GM19467 (cell line): ENCODE results near the gene VPS36.
"Not testable (repeated sequence)": the region's sequence is repeated elsewhere in the genome, so short reads cannot be mapped to it uniquely, and the experiment has no call there.

ENCODE experiments used
- ATAC-seq: cut with Tn5 transposase; IDR thresholded peaks from one replicate; pipeline ENCODE4 v1.9.1; 2021; ENCODE audit warnings: mild to moderate bottlenecking, moderate library complexity; ENCODE audit not compliant: unreplicated experiment

Gene VPS36

DNA sequence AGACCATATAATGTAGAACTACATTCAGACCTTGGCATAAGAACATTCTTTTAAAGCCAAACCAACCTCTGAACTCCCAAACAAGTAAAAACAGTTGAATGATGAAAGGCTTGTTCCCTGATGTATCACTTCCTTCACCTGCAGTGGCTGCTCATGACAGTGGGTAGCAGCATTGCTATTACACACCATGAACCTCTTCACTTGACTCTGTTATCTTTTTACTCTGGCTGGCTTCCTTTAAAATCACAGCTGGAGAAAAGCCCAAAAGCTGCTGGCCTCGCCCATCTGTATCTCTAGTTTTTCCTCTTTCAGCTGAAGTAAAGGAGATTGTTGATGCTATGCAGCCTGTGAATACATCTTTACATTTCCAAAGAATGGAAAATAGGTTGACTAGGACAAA is 67.1 kb downstream of the VPS36 start:
- no peak for ATAC-seq

GRCh38 chr13:52378312-52378711 is 72.1 kb downstream of the VPS36 start:
- no peak for ATAC-seq

- ATAC-seq: no peak
Measured at GRCh38 chr13:52377898-52378297, 72.5 kb downstream of the VPS36 start.

DNA sequence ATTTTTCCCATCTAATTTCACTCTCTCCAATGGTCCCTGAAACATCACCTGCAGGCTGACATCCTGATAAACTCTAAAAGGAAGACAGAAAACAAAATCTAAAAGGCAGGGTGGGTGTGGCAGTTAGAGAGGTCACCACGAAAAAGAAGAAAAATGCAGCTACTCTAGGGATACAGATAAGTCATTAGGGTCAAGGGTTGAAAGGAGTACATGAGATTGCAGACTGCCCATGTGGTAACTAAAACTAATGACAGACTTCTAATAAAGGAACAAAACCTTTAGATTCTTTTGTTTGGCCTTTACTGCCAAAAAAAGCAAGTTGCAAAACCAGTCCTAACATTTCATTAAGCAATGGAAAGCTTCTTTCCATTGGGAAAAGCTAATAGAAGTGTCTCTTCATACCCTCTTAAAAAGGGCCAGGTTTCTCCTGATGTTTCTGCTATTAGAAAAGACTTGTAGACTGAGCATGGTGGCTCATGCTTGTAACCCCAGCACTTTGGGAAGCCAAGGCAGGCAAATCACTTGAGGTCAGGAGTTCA is 75.5 kb downstream of the VPS36 start:
- no peak for ATAC-seq

DNA sequence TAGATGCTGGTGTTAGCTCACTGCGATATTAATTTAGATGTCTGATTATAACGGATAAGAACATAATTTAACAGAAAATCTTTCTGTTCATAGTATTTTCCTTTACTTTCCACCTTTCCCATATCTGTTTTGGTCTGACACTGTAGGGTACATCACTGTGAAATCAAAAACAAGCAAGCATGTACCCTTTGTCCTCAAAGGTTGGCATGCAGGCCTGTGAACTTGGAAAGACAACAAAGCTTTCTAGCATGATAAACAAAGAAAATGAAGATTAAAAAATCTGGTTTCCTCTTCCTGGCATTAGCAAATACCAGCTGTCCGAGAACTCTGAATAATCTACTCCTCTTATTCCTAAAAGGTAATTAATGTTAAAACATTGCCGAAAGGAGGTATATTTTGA is 76.0 kb downstream of the VPS36 start:
- no peak for ATAC-seq

GRCh38 chr13:52373277-52373676 is 77.2 kb downstream of the VPS36 start:
- ATAC-seq: not testable (repeated sequence)

- no peak for ATAC-seq
Measured at GRCh38 chr13:52371736-52372247, 78.6 kb downstream of the VPS36 start.

DNA sequence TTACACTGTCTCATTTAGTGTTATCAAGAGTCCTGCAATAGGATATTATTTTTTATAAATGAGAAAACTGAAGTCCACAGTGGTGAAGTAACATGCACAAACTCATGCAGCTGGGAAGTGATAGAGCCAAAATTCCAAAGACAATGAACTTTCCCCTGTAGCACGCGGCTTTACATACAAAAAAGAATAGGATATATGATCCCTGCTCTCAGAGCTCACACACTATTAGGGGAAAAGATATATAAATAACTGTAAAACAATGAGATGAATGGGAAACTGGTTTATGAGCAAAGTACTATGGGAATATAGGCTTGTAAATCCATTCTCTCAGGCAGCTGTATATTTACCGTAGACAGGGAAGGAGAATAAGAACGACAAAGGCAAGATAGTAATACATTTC is 84.1 kb downstream of the VPS36 start:
- ATAC-seq: no peak
